HG03108 (cell line): ENCODE data around the gene RALGAPA2.
A peak's percentile ranks its signal among the peaks of the same experiment; 100 is the strongest.

Source experiments
- ATAC-seq: cut with Tn5 transposase; IDR thresholded peaks from one replicate; pipeline ENCODE4 v1.9.1; 2021; ENCODE audit warnings: moderate library complexity; ENCODE audit not compliant: unreplicated experiment

Gene RALGAPA2

DNA sequence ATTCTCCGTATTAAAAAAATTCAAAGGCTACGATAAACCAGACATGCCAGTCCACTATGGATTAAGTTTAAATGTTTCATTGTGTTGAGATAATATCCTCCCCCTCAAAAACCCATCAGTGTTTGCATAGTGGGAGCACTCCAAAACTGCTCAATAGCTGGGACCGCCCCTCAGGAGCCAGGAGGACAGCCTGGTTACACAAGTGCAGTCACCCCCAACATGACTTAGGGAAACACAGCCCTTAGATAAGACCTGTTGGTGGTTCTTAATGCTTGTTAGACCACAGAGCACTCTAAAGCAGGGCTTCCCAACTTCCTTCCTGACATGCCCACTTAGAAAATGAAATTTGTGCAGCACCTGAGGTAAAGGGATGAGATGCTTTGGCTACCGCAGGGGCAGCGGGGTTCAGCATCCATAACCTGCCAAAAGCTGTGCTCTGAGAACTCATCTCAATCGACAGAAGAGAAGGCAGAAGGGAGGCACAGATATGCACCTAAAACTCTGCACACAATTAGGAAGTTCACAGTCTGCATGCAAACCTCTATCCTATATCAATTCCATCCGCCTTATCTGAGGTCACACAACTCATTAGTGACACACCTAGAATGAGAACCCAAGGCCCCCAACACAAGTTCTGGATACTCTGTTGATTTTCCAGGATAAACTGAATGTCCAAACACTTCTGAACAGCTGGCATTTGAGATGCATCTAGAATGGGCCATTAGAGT lies 74.3 kb downstream of the RALGAPA2 start:
- ATAC-seq: no peak

DNA sequence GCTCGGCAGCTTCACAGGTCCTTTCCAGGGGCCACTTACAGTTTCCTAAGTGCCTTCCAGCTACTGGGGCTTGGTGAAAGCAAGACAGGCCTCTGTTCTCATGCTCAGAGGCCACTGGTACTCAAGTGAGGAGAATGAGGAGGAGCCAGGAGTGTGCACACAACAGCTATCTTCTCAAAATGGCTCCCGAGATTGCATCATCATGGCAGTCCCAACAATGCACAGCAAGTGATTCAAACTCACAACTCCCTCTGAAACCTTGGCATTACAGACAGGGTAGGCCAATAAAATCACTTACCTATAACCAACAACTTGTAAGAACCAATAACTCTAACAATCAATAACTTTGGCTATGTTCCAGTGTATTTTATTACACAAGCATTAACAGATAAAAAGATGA lies 77.4 kb downstream of the RALGAPA2 start:
- ATAC-seq: no peak

DNA sequence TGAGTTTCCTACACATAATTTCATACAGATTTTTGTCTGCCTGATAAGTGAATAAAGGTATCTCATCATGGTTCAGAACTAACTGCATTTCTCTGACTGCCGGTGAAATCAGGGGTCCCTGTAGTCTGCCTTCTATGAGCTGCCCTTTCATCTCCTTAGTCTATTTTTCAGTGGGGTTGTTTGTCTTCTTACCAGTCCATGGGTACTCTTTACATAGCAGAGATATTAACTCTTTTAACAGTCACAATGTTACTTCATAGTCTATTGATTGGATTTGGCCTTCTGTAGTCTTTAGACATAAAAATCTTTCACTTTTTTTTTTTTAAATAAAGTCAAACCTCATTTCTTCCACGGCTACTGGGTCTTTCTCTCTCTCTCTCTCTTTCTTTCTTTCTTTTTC lies 79.8 kb downstream of the RALGAPA2 start:
- no peak for ATAC-seq

DNA sequence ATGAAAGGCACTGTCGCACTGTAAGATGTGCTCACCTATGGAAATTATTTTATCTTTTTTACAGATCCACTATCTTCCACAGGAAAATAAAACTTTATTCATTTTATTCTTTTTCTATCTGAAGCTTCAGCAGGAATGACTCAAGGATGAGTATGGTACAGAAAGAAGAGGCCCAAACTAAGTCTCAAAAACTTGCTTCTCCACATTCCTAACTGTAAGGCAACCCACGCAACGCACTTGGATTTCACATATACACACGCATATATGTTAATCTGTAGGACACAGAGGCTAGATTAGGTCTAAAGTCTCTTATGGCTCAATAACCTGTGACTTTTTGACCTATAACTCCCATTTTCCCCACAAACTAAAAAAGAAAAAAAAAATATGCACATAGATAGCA lies 81.9 kb downstream of the RALGAPA2 start:
- no peak for ATAC-seq

DNA sequence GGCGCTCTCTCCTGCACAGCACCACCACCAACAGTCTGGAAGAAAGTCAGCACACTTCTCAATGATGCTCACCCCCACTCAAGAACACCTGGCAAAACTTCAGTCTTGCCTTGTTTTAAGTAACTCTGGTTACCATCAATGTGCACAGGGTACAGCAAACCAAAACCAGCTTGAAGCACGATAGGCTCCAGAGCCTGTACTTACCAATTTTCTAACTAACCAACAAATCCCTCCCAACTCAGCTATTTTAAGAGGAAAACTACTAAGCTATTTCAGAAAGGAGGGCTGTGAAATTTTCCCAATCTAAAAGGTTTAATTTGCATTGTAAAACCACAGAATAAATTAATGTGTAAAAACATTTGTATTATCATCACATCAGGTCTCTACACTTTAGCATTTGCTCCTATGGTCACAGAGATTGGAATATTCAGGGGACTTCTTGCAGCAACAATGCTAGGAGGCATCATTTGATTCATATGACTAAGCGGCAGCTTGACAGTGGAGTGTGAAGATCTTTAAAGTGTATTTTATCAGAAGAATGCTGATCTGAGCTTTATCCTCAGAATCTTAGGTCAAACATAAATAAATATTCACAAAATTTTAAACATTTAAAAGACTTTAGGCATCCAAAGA lies 82.8 kb downstream of the RALGAPA2 start:
- no peak for ATAC-seq

DNA sequence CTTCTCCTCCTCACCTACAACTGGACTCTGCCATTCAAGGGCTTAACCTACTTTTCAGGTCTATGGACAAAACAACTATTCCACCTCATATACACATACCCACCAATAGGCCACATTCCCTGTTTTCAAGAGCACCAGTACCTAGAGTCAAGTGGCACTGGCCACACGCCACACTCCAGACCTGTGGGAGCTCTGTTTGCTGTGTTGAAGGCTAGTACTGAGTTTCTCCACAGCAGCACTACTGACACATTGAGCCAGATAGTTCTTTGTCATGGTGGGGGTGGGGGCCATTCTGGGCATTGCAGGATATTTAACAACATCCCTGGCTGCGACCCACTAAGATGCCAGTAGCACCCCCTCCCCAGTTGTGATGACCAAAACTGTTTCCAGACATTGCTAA lies 84.1 kb downstream of the RALGAPA2 start:
- ATAC-seq: no peak

DNA sequence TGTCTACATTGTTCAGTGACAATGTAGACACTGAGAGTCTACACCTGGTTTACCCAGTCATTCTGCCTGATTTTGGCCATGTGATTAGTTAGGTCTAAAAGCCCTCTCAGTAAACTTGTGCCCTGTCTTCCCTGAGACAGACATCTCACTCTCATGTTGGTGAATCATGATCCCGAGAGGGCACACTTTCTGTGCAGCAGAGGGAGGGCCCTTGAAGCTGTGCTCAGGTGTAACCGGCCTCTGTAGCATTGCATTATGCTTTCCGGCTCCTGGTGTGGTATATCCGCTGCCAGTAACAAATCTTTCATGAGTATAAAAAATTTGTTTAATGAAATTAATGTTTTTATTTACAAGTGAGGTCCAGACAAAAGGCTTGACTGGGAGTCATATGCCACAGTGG lies 85.0 kb downstream of the RALGAPA2 start:
- ATAC-seq: no peak

DNA sequence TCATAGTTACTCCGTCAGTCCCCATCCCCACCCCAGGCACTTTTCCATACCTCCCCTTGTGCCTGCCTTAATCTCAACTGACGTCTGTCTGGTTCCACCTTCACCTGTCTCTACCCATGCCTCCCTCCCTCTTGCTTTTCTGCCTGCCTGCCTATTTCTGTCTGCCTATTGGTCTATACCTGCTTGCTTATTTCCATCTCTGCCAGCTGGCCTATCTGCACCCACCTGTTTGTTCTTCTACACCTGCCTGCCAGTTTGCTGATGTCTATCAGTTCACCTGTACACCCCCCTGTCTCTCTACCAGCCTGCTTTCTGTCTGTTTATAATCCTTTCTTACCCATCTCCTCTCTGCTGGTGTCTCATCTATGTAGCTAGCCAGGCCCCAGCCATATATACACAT lies 87.5 kb downstream of the RALGAPA2 start:
- no peak for ATAC-seq

DNA sequence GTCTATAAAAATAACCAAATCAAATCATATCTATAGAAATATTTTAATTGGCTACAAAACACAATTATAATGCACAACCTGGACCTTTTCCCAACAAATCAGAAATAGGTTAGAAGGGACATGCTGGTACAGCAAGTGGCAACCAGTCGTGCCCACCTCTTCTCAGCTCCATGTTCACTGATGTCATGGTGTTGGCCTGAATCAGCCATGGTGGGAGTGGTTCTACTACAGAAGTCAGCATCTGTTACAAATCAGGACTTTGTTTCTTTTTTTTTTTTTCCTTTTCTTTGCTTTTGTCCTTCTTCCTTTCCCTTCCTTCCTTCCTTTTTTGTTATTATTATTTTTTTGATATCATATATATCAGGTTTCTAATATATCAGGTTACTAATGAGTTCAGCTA lies 91.2 kb downstream of the RALGAPA2 start:
- ATAC-seq: no peak

DNA sequence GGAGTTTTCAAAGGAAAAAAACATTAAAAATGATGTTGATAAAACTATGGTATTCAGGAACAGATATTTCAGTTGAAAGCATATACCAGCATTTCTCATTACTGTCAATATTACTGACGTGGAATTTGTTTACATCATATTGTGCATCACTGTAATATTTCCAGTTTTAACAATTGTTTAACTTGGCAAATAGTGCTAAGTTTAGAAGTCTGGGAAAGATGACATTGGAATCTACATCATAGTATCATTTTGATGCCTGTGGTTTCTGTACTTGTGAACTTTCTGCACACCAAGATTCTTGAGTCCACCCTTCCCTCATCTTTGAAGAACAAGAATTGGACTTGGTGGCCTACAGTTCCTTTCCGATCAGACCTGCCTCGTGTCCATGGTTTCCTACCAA lies 98.1 kb downstream of the RALGAPA2 start:
- no peak for ATAC-seq

DNA sequence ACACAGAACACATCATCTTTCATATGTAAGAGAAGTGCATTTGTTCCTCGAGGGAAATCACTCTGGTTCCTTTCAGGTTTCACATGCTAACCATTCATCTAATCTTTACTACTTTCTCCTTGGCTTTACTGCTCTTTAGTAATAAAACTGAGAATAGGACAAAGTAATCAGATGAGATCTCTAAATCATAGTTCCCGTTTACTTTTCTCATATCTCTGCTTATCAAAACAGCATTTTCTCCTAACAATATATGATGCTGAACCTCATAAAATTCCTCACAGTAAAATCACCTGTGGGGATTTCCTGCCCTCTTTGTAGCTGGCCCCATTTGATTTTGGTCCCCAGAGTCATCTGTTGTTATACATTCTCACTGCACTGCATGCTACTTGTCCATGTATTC lies 100.2 kb downstream of the RALGAPA2 start:
- ATAC-seq: no peak

DNA sequence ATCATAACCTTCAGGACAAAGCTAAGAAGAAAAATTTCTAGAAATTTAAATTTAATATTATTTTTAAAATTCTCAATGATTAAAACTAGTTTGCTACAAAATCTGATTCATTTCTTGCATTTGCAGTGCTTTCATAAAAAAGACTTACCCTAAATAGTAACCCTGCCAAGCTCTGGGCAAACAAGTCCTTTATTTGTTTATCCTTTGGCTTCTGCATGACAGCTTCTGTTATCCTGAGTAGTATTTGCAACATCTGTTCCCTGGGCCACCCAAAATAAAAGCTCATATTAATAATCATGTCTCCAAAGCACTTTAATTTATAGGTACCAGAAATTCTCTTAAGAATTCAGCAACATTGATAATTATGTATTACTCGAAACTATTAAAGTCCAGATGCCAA lies 101.3 kb downstream of the RALGAPA2 start:
- ATAC-seq: no peak

DNA sequence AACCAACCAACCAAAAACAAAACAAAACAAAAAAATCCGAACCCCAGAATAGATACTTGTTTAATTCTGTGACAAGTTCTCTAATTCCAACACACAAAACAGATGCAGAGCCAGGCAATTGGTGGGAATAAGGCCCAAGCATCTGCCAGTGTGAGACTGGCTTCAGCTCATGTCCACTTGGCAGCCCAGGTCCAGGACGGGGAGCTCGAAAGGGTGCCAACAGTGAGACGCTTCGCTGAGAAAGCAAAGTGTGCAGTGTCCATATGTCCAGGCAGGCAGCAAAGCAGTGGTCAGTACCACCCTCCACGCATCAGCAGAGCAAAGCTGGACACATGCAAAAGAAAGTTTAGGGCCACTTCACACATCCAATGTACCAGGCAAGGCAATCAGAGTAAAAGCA lies 102.9 kb downstream of the RALGAPA2 start:
- no peak for ATAC-seq

DNA sequence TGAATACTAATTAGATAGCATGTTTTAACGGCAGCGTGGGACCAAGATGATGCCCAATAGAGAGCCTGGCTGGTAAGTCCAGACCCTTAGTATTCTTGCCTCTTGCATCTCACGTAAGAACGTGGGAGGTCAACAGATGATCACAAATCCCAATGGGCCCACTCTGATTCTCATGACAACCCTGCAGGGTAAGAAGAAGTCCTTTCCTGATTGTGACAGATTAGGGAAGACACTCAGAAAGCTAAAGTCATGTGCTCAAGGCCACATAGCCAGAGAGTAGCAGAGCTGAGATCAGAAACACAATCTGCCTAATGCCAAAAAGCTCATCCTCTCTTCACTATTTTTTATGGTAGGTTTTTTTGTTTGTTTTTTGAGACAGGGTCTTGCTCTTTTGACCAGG lies 103.8 kb downstream of the RALGAPA2 start:
- ATAC-seq: no peak

DNA sequence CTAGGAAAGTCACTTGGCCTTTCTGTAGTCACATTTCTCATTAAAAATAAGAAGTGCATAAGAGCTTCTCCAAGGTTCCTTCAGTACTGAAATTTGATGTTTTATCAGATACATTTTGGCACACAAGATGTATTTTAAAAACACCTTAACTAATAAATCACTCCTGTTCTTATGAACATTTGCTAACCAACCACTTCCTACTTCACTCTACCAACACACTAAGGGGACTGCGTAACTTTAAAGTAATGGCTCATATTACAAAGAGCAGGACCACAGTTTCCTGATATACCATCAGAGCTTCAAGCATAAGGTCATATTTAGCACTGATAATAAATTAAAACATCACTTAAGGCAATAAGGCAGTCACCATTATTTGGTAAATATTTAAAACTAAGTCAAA lies 104.4 kb downstream of the RALGAPA2 start:
- ATAC-seq: no peak

DNA sequence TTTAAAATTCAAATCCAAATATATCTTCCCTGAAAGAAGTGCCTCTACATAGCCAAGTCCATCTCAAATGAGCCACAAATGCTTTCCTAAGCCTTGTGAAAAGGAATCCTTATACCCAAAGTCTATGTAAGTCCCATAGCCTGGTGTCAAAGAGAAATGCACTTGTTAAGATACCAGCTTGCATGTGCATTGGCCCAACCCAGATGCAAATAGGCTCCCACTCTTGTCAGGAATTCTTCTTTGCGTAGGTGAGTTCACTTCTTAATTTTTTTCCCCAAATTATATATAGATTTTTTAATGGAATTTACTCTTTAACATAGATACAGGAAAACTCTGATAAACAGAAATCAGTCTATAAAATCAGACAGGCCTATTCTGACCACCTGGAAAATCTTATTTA lies 105.6 kb downstream of the RALGAPA2 start:
- no peak for ATAC-seq

DNA sequence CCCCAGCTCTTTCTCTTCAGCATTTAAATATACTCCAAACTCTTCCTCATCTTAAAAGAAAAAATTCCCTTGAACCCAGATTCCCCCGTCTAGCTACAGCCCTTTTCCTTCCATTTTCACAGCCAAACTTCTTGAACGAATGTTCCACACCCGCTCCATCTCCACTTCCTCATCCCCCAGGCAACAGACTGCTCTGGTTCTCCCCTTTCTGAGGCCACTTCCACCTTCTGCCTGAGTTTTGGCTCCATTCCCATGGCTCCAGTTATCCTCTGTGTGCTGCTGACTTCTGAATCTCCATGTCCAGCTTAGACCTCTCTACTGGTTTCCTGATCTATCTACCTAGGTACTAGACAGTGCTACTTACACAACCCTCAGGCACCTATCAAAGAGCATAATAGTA lies 106.4 kb downstream of the RALGAPA2 start:
- ATAC-seq: no peak

DNA sequence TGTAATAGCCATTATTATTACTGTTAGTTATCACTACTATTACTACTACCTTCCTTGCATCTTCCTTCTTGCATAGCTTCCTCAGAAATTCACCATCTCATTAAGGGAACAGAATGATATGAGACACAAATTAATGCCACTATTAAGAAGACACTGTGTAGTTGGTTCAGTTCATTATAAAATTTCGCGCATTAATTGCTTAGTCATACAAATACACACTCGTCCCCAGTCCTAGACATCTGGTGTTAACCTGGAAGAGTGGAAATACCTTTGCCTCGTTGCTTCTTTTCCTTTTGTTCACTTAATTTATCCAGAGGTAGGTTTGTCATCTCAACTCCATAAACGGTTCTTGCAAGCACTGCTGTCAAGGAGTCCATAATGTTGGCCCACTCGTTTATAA lies 107.5 kb downstream of the RALGAPA2 start:
- no peak for ATAC-seq

DNA sequence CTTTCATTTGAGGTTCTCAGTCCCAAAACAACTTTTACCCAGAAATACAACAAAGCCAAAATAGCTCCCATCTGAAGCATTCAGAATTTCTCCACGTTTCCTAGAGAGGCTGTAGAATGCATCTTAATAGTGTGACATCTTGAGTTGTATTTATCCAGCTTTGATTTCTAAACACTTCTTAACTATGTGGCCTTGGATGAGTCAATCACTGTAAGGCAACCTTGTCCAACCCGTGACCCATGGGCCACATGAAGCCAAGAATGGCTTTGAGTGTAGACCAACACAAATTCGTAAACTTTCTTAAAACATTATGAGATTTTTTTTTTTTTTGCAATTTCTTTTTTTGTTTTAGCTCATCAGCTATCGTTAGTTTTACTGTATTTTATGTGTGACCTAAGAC lies 108.1 kb downstream of the RALGAPA2 start:
- no peak for ATAC-seq

DNA sequence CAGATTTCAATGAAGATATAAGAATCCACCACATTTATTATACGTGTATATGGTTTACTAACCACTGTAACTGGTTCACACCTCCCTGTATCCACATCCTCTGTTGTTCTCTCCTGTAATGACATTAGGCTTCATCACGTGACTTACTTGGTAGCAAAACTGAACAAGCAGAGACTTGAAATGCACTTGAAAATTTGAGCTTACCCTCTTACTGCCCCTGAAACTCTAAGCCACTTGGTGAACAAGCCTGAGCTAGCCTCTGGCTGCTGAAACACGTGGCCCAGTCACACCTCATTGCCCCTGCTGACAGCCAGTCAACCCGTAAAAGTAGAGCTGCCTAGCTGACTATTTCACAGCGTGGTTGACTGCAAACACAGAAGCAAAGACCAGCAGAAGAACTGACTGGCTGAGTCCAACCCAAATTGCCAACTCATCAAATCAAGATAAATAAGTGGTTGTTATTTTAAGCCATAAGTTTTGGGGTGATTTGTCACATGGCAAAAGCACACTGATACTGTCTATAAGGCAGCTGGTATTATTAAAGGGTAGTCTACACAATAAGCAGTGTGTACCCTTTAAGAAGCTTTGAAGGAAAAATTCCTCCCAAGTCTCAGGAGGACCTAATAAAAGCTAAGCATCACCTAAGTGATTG lies 109.0 kb downstream of the RALGAPA2 start:
- peak; percentile 96 for ATAC-seq

DNA sequence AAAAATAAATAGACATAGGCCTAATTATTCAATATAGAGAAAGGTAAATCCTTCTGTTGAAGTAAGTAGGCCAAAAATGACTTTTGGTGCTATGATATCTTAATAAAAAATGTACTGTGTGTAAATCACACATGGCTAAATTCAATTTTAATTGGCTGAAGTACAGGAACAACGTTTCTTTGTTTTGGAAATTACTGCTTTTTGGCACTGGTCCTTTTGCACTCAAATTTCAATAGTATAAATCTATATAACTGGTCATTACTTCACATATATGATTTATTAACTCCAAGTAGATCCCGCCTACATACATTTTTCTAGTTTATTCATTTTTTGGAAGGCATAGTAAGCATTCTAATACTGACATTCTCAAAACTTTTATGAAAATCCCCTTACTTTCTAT lies 114.5 kb downstream of the RALGAPA2 start:
- no peak for ATAC-seq

DNA sequence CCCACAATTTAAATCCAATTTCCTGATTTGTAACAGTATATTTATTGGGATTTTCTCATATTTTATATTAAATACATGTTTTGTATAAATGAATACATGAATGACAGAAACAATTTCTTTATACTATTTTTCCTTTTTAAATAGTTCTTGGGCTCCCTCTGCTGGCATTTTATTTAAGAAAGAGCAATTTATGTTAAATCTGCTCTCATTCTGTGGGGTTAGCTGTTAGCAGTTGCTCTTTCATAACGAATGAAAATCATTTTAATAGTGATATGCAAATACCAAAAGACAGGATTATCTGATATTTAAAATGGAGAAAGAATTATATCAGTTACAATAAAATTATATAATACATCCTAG lies 118.3 kb downstream of the RALGAPA2 start:
- no peak for ATAC-seq
